Activated B cell treated with CpG ODN at 0.5 μM for 24 hours (primary cell): ENCODE data around the gene DEPDC4. TPM values are rescaled to one million over a fixed set of nuclear protein-coding genes. Genes with fewer than 3 reads are reported as not detected.
"Not testable (repeated sequence)": the region's sequence is repeated elsewhere in the genome, so short reads cannot be mapped to it uniquely, and the experiment has no call there.

Source experiments
- ATAC-seq: fragments of 200-7000 bp; cut with Tn5 transposase; one replicate; pipeline ENCODE4 v1.10.0; 2021; ENCODE audit warnings: low read depth, mild to moderate bottlenecking, moderate library complexity
- CTCF ChIA-PET: fragments of 350-600 bp; sonication (Branson Sonifier 250); formaldehyde crosslinking; loops from one replicate; lab custom pipeline; 2021; ENCODE audit warnings: antibody characterized with exemption; lab: Charles Lee
- POLR2A ChIA-PET: fragments of 350-600 bp; sonication (Branson Sonifier 250); formaldehyde crosslinking; loops from one replicate; lab custom pipeline; 2021; ENCODE audit warnings: antibody characterized with exemption; lab: Charles Lee
- DNase-seq: peaks from one replicate; pipeline ENCODE4 v3.0.0; 2022
- H3K27ac Mint-ChIP-seq: one replicate; pipeline ENCODE4 v1.8.0; 2020; ENCODE audit warnings: mixed read lengths
- H3K27me3 Mint-ChIP-seq: one replicate; pipeline ENCODE4 v1.8.0; 2021; ENCODE audit warnings: mixed read lengths
- H3K36me3 Mint-ChIP-seq: one replicate; pipeline ENCODE4 v1.8.0; 2021; ENCODE audit warnings: low read depth, mixed read lengths
- H3K4me1 Mint-ChIP-seq: one replicate; pipeline ENCODE4 v1.8.0; 2021; ENCODE audit warnings: mixed read lengths
- H3K4me3 Mint-ChIP-seq: one replicate; pipeline ENCODE4 v1.8.0; 2020; ENCODE audit warnings: mild to moderate bottlenecking, mixed read lengths
- H3K9me3 Mint-ChIP-seq: one replicate; pipeline ENCODE4 v1.8.0; 2020; ENCODE audit warnings: mixed read lengths
- CTCF ChIP-seq: fragments of 200-600 bp; IDR thresholded peaks from one replicate; pipeline ENCODE4 v1.8.0; 2022; ENCODE audit warnings: antibody characterized with exemption, mild to moderate bottlenecking
- intact Hi-C: fragments of 100-400 bp; cut with micrococcal nuclease; formaldehyde crosslinking; loops from one replicate; pipeline ENCODE4 v1.15.1; 2024
- total RNA-seq: library from RNA; stranded (reverse); gene quantifications from 2 replicates; pipeline ENCODE4 v1.2.3, GENCODE V29; 2022

DEPDC4 gene
- total RNA-seq, 1 donor from 2014 or later, result 0.49 TPM

- ChIA-PET POLR2A (no interaction called here), CTCF (no interaction called here)
- Mint-ChIP-seq H3K4me3 (no peak overlapping the region), H3K27ac (no peak overlapping the region), H3K36me3 (peaks cover 46% of the 10 kb centered on the region), H3K4me1 (no peaks in the 10 kb centered on the region), H3K9me3 (peaks cover 6% of the 10 kb centered on the region), H3K27me3 (no peaks in the 10 kb centered on the region)
- intact Hi-C loops, result no loop called here
- TF ChIP-seq CTCF, result no peak
- no peak for DNase-seq
- ATAC-seq, result no peak
Observed at GRCh38 chr12:100295764-100296555, 29.1 kb upstream of the DEPDC4 start.

GRCh38 chr12:100294366-100294765, 27.5 kb upstream of the DEPDC4 start:
- H3K27me3 Mint-ChIP-seq, H3K9me3 Mint-ChIP-seq, ATAC-seq, POLR2A ChIA-PET, H3K4me3 Mint-ChIP-seq, intact Hi-C loops, H3K4me1 Mint-ChIP-seq, H3K27ac Mint-ChIP-seq, CTCF ChIA-PET, DNase-seq: not testable (repeated sequence)
- H3K36me3 Mint-ChIP-seq, result peaks cover 44% of the 10 kb centered on the region

- ATAC-seq (no peak), DNase-seq (no peak)
- no peaks in the 10 kb centered on the region for H3K27me3 Mint-ChIP-seq
- POLR2A ChIA-PET, result no interaction called here
- TF ChIP-seq CTCF, result no peak
- intact Hi-C loops, result no loop called here
- no peaks in the 10 kb centered on the region for H3K9me3 Mint-ChIP-seq
- H3K27ac Mint-ChIP-seq, result no peak overlapping the region
- H3K4me3 Mint-ChIP-seq, result no peak overlapping the region
- no peaks in the 10 kb centered on the region for H3K4me1 Mint-ChIP-seq
- CTCF ChIA-PET, result no interaction called here
- H3K36me3 Mint-ChIP-seq, result peaks cover 38% of the 10 kb centered on the region
Observed at GRCh38 chr12:100293017-100293416, 26.1 kb upstream of the DEPDC4 start.

- DNase-seq, result no peak
- Mint-ChIP-seq H3K36me3 (peaks cover 42% of the 10 kb centered on the region), H3K4me1 (no peaks in the 10 kb centered on the region), H3K27ac (no peak overlapping the region), H3K4me3 (no peak overlapping the region), H3K9me3 (no peaks in the 10 kb centered on the region), H3K27me3 (no peaks in the 10 kb centered on the region)
- CTCF ChIA-PET, result no interaction called here
- TF ChIP-seq CTCF, result no peak
- POLR2A ChIA-PET, result no interaction called here
- intact Hi-C loops, result no loop called here
- no peak for ATAC-seq
Observed at GRCh38 chr12:100290016-100290415, 23.1 kb upstream of the DEPDC4 start.

GRCh38 chr12:100289038-100289437, 22.2 kb upstream of the DEPDC4 start:
- no peak for TF ChIP-seq CTCF
- no peaks in the 10 kb centered on the region for H3K4me1 Mint-ChIP-seq
- H3K36me3 Mint-ChIP-seq, result peaks cover 49% of the 10 kb centered on the region
- ChIA-PET POLR2A (no interaction called here), CTCF (no interaction called here)
- no peaks in the 10 kb centered on the region for H3K9me3 Mint-ChIP-seq
- no peak overlapping the region for H3K27ac Mint-ChIP-seq
- ATAC-seq (no peak), DNase-seq (no peak)
- intact Hi-C loops, result no loop called here
- no peak overlapping the region for H3K4me3 Mint-ChIP-seq
- no peaks in the 10 kb centered on the region for H3K27me3 Mint-ChIP-seq

- CTCF ChIA-PET, H3K4me1 Mint-ChIP-seq, intact Hi-C loops, POLR2A ChIA-PET, DNase-seq, H3K27ac Mint-ChIP-seq, H3K27me3 Mint-ChIP-seq, ATAC-seq, H3K4me3 Mint-ChIP-seq, H3K9me3 Mint-ChIP-seq: not testable (repeated sequence)
- peaks cover 37% of the 10 kb centered on the region for H3K36me3 Mint-ChIP-seq
Observed at GRCh38 chr12:100284556-100284955, 17.7 kb upstream of the DEPDC4 start.
